B cell (primary cell): Measurements from ENCODE around the gene RIOK2. TPM values are rescaled to one million over a fixed set of nuclear protein-coding genes. Genes with fewer than 3 reads are reported as not detected.

ENCODE experiments used
- ATAC-seq: fragments of 200-7000 bp; cut with Tn5 transposase; one replicate; pipeline ENCODE4 v1.10.0; 2021; ENCODE audit warnings: low read depth, mild to moderate bottlenecking, moderate number of reproducible peaks, moderate library complexity
- CTCF ChIA-PET: fragments of 350-600 bp; sonication (Branson Sonifier 250); formaldehyde crosslinking; loops from one replicate; lab custom pipeline; 2021; ENCODE audit warnings: antibody characterized with exemption, inconsistent platforms; lab: Charles Lee
- POLR2A ChIA-PET: fragments of 350-600 bp; sonication (Branson Sonifier 250); formaldehyde crosslinking; loops from one replicate; lab custom pipeline; 2021; ENCODE audit warnings: antibody characterized with exemption; lab: Charles Lee
- DNase-seq: peaks from one replicate; pipeline ENCODE4 v3.0.0; 2013
- H2AFZ ChIP-seq: 2 replicates; pipeline ENCODE4 v1.6.1; 2012; ENCODE audit warnings: mild to moderate bottlenecking, low read depth, low read length; ENCODE audit not compliant: insufficient read depth, poor library complexity, severe bottlenecking
- H3K27ac ChIP-seq, 2 donors: 1 replicate in 1 of 2; 2 replicates in 1 of 2; pipeline ENCODE4 v1.5.1; 2012 to 2013; ENCODE audit warnings: low read length in 2 of 2, mild to moderate bottlenecking in 2 of 2, moderate library complexity in 1 of 2
- H3K27me3 ChIP-seq, 4 experiments: fragments of 200-600 bp in 1 of 4; sonication (generic) in 1 of 4; replicated peaks in 1 of 4; 1 replicate in 2 of 4; 2 replicates in 2 of 4; pipeline versions ENCODE4 v1.6.1 to v1.7.0; 2013 to 2016; ENCODE audit warnings: low read length in 3 of 4, mild to moderate bottlenecking in 2 of 4, mixed read lengths in 1 of 4, moderate library complexity in 1 of 4; ENCODE audit not compliant: insufficient read depth in 4 of 4, control insufficient read depth in 3 of 4; ENCODE audit errors: control extremely low read depth in 1 of 4
- H3K36me3 ChIP-seq, 2 experiments: replicated peaks in 1 of 2; 1 replicate in 1 of 2; 2 replicates in 1 of 2; pipeline versions ENCODE4 v1.6.1 to v1.7.1; 2013; ENCODE audit warnings: low read length in 1 of 2; ENCODE audit not compliant: insufficient read depth in 2 of 2, control insufficient read depth in 1 of 2; ENCODE audit errors: control extremely low read depth in 1 of 2, extremely low read depth in 1 of 2
- H3K4me1 ChIP-seq, 2 donors: fragments of 200-600 bp in 1 of 2; sonication (generic) in 1 of 2; 1 replicate in 1 of 2; 2 replicates in 1 of 2; pipeline versions ENCODE4 v1.5.1 to v1.6.1; 2013 to 2017; ENCODE audit warnings: low read length in 2 of 2; ENCODE audit not compliant: control insufficient read depth in 2 of 2, insufficient read depth in 2 of 2
- H3K4me2 ChIP-seq: replicated peaks from 2 replicates; pipeline ENCODE3; 2012; ENCODE audit warnings: mild to moderate bottlenecking, low read depth, low read length; ENCODE audit not compliant: poor library complexity, severe bottlenecking
- H3K4me3 ChIP-seq, 5 experiments: fragments of 200-600 bp in 1 of 5; sonication (generic) in 1 of 5; 1 replicate in 3 of 5; 2 replicates in 2 of 5; pipeline versions ENCODE4 v1.5.1 to v1.7.0; 2011 to 2016; ENCODE audit warnings: low read length in 4 of 5, mild to moderate bottlenecking in 4 of 5, low read depth in 2 of 5, control low read depth in 1 of 5, moderate library complexity in 1 of 5; ENCODE audit not compliant: insufficient read depth in 1 of 5; ENCODE audit errors: control extremely low read depth in 1 of 5, extremely low read depth in 1 of 5
- H3K79me2 ChIP-seq: fragments of 200-600 bp; sonication (generic); one replicate; pipeline ENCODE4 v1.6.0; 2016; ENCODE audit warnings: low read length; ENCODE audit not compliant: control insufficient read depth, insufficient read depth
- H3K9ac ChIP-seq: fragments of 200-600 bp; sonication (generic); 2 replicates; pipeline ENCODE4 v1.6.1; 2017; ENCODE audit warnings: mild to moderate bottlenecking, low read length, moderate library complexity
- H3K9me3 ChIP-seq, 3 donors: one replicate each; pipeline versions ENCODE4 v1.6.1 to v1.7.1; 2013; ENCODE audit warnings: low read length in 2 of 3; ENCODE audit not compliant: control insufficient read depth in 2 of 3, insufficient read depth in 1 of 3; ENCODE audit errors: control extremely low read depth in 1 of 3
- H4K20me1 ChIP-seq: 2 replicates; pipeline ENCODE4 v1.6.0; 2012; ENCODE audit warnings: mild to moderate bottlenecking, low read length; ENCODE audit not compliant: insufficient read depth, control insufficient read depth, poor library complexity, severe bottlenecking
- H3K27ac Mint-ChIP-seq: one replicate; pipeline ENCODE4 v1.8.0; 2021; ENCODE audit warnings: mixed read lengths
- H3K27me3 Mint-ChIP-seq: one replicate; pipeline ENCODE4 v1.8.0; 2021; ENCODE audit warnings: mixed read lengths
- H3K4me1 Mint-ChIP-seq: one replicate; pipeline ENCODE4 v1.8.0; 2021; ENCODE audit warnings: mixed read lengths
- H3K4me3 Mint-ChIP-seq: one replicate; pipeline ENCODE4 v1.8.0; 2021; ENCODE audit warnings: mixed read lengths
- H3K9me3 Mint-ChIP-seq: one replicate; pipeline ENCODE4 v1.8.0; 2022; ENCODE audit warnings: mixed read lengths; ENCODE audit not compliant: insufficient read depth
- CTCF ChIP-seq: fragments of 200-600 bp; IDR thresholded peaks from one replicate; pipeline ENCODE4 v1.8.0; 2022; ENCODE audit warnings: antibody characterized with exemption, mild to moderate bottlenecking
- EZH2 ChIP-seq: IDR thresholded peaks from 2 replicates; pipeline ENCODE4 v1.6.1; 2012; ENCODE audit warnings: borderline replicate concordance, low read depth, mild to moderate bottlenecking, moderate library complexity, low read length; ENCODE audit not compliant: insufficient read depth, poor library complexity, severe bottlenecking
- WGBS: methylation state at CpG from one replicate; pipeline ENCODE4 v1.1.5; 2013; ENCODE audit warnings: missing lambda C conversion rate; ENCODE audit not compliant: insufficient coverage; 5-methylcytosine and 5-hydroxymethylcytosine counted together
- intact Hi-C: fragments of 100-400 bp; cut with micrococcal nuclease; formaldehyde crosslinking; loops from one replicate; pipeline ENCODE4 v1.10.0; 2022
- polyA plus RNA-seq: library from polyadenylated mRNA; depleted of rRNA; stranded (reverse); fragments of >200 nt; gene quantifications from 2 replicates; pipeline ENCODE4 v1.2.3, GENCODE V29; 2012
- total RNA-seq, 2 donors: library from RNA; stranded (reverse); fragments of 120-200 nt in 1 of 2; gene quantifications; 1 replicate in 1 of 2; 2 replicates in 1 of 2; pipeline versions ENCODE4 v1.2.3 to v1.2.4, GENCODE V29; 2013 to 2022

Gene RIOK2
- total and polyA plus RNA-seq, 2 donors (not counting 1 experiment from before 2014, with no cell fraction given): 3.5 to 37.2 TPM

GRCh38 chr5:97183930-97184213, 825 bp upstream of the RIOK2 start:
- Histone ChIP-seq H4K20me1 (peaks cover 6% of the 10 kb centered on the region), H3K9ac (peak overlapping the region; percentile 83), H3K79me2 (peaks cover 45% of the 10 kb centered on the region), H2AFZ (peak overlapping the region; percentile 96), H3K27ac (peak overlapping the region; percentile 91 to 99), H3K4me2 (peak overlapping the region; percentile 83), H3K4me3 (peak overlapping the region in 4 of 5 experiments; percentile 68 to 96 (median 85)), H3K27me3 (no peaks in the 10 kb centered on the region), H3K4me1 (peaks cover 12 to 15% of the 10 kb centered on the region in 2 donors), H3K9me3 (no peaks in the 10 kb centered on the region), H3K36me3 (peaks cover 0 to under 1% of the 10 kb centered on the region in 2 experiments)
- Mint-ChIP-seq H3K27me3 (peaks cover 2% of the 10 kb centered on the region), H3K9me3 (no peaks in the 10 kb centered on the region), H3K4me1 (peaks cover 33% of the 10 kb centered on the region), H3K4me3 (peak overlapping the region; percentile 97), H3K27ac (peak overlapping the region; percentile 100)
- ATAC-seq (no peak), DNase-seq (no peak)
- intact Hi-C loops: loop anchor here (1.0 to 10.0 kb wide), 11 partner anchors 21 to 1876 kb away; partner anchors contain the start of genes ARSK, CAST, ELL2 and ERAP1
- CTCF ChIA-PET: interaction anchor here (1.5 to 1.6 kb wide), 2 partner anchors 23 to 1585 kb away, joined by 4 to 5 read pairs; no protein-coding TSS in a partner anchor
- POLR2A ChIA-PET: interaction anchor here (0.9 kb wide), 1 partner anchor 522 kb away, joined by 3 read pairs; no protein-coding TSS in a partner anchor
- TF ChIP-seq EZH2: no peak
- no peak for TF ChIP-seq CTCF
- WGBS: no CpG with 5 or more reads among the region's 6 CpGs

- peaks cover 0 to 13% of the 10 kb centered on the region in 2 experiments for H3K36me3 ChIP-seq
- peaks cover 46% of the 10 kb centered on the region for H3K79me2 ChIP-seq
- peak overlapping the region; percentile 100 for H3K27ac Mint-ChIP-seq
- no peak for TF ChIP-seq EZH2
- TF ChIP-seq CTCF: no peak
- no peaks in the 10 kb centered on the region for H3K9me3 ChIP-seq
- H2AFZ ChIP-seq: peak overlapping the region; percentile 96
- DNase-seq: no peak
- intact Hi-C loops: loop anchor here (1.0 to 10.0 kb wide), 11 partner anchors 20 to 1878 kb away; partner anchors contain the start of genes ARSK, CAST, ELL2 and ERAP1
- peaks cover 12 to 15% of the 10 kb centered on the region in 2 donors for H3K4me1 ChIP-seq
- no peaks in the 10 kb centered on the region for H3K9me3 Mint-ChIP-seq
- H3K4me3 ChIP-seq: peak overlapping the region; percentile 68 to 96 (median 88)
- 0% methylated on average over 4 of the region's 12 CpGs for WGBS
- H3K9ac ChIP-seq: peak overlapping the region; percentile 83
- CTCF ChIA-PET: interaction anchor here (0.6 to 1.1 kb wide), 5 partner anchors 21 to 1586 kb away, joined by 3 to 5 read pairs (median 3); no protein-coding TSS in a partner anchor
- H3K27ac ChIP-seq: peak overlapping the region; percentile 91 to 99
- H4K20me1 ChIP-seq: peaks cover 14% of the 10 kb centered on the region
- peaks cover 33% of the 10 kb centered on the region for H3K4me1 Mint-ChIP-seq
- no peaks in the 10 kb centered on the region for H3K27me3 ChIP-seq
- H3K4me2 ChIP-seq: peak overlapping the region; percentile 83
- H3K27me3 Mint-ChIP-seq: no peaks in the 10 kb centered on the region
- peak overlapping the region; percentile 97 for H3K4me3 Mint-ChIP-seq
- POLR2A ChIA-PET: interaction anchor here (0.6 to 1.1 kb wide), 5 partner anchors 173 to 521 kb away, joined by 3 to 7 read pairs (median 3); partner anchors contain the start of gene ERAP1
- ATAC-seq: no peak
Measured at GRCh38 chr5:97182571-97183099, 412 bp downstream of the RIOK2 start.
